IPS DF 19.7 (cell line): ENCODE measurements around the gene SPIB.
"Not testable (repeated sequence)": the region's sequence is repeated elsewhere in the genome, so short reads cannot be mapped to it uniquely, and the experiment has no call there.

Experiments used
- DNase-seq: peaks from one replicate; pipeline ENCODE4 v3.0.0-alpha.2; 2013; ENCODE audit warnings: low read depth, low spot score

SPIB gene

DNA sequence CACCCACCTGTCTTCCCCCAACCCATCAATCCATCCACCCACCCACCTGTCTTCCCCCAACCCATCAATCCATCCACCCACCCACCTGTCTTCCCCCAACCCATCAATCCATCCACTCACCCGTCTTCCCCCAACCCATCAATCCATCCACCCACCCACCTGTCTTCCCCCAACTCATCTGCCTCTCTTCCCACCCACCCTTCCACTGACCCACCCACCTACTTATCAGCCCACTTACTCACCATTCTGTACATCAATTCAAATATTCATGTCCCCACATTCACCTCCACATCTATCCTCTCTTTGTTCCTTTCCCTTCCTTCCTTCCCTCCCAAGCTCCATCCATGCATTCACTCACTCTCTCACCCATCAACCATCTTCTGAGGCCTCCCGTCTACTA is 20.4 kb downstream of the SPIB start:
- not testable (repeated sequence) for DNase-seq

DNA sequence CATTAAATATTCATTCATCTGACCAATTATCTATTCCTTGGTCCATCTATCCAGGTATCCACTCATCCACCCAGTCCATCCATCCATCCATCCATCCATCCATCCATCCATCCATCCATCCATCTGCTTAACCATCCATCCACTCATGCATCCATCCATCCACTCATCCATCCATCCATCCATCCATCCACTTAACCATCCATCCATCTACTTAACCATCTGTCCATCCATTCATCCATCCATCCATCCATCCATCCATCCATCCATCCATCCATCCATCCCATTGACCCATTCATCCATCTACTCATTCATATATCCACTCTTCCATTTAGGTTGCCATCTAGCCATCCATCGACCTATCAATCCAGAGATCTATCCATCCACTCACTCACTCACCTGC is 25.3 kb downstream of the SPIB start:
- DNase-seq: no peak

DNA sequence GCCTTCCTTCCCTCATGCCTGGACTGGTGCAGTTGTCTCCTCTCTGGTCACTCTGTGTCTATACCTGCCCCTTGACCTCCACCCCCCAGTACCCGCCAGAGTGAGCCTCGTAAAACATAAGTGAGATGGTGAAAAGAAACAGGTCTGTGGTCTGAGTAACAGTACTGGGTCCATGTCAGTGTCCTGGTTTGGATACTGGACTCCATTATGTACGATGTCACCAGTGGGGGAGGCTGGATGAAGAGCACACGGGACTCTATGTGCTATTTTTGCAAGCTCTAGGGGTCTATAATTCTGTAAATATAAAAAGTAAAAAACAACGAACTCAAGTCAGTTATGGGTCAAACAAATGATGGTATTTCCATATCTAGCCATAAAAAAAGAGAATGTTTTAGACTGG is 28.3 kb downstream of the SPIB start:
- DNase-seq: no peak

DNA sequence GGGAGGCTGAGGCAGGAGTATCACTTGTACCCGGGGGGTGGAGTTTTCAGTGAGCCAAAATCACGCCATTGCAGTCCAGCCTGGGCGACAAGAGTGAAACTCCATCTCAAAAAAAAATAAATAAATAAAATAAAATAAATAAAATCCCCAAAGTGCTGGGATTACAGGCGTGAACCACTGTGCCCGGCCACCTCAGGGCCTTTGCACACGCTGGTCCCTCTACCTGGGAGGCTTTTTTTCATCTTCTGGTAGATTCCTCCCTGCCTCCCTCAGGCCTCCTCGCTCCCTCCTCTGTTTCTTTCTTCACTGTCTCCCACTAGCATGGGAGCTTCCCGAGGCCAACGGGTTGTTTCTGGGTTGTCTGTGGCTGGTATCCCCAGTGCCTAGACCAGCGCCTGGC is 29.0 kb downstream of the SPIB start:
- no peak for DNase-seq

DNA sequence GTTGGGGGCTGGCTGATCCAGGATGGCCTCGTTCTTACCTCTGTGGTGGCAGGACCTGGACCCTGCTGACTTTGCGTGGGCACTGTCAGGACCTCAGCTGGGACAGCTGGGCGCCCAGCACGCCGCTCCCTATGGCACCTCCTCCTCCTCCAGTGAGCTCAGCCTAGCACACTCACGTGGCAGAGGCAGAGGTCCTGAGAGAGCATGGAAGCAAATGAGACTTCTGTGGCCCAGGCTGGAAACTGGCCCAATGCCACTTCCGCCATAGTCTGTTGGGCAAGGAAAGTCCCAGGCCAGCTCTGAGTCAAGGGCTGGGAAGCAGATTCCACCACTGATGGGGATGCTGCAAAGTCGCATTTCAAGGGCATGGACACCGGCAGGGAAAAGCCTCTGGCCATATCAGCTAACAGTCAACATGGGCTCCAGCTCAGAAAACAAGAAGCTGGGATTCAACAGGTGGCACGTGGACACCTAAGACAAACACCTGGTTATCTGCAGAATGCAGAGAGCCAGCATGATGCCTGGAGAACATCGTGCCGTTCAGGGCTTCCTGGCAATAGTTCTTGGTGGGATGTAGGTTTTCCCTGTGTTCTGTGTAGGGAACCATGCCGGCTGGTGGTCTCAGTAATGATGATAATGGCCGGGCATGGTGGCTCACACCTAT is 30.6 kb downstream of the SPIB start:
- no peak for DNase-seq

DNA sequence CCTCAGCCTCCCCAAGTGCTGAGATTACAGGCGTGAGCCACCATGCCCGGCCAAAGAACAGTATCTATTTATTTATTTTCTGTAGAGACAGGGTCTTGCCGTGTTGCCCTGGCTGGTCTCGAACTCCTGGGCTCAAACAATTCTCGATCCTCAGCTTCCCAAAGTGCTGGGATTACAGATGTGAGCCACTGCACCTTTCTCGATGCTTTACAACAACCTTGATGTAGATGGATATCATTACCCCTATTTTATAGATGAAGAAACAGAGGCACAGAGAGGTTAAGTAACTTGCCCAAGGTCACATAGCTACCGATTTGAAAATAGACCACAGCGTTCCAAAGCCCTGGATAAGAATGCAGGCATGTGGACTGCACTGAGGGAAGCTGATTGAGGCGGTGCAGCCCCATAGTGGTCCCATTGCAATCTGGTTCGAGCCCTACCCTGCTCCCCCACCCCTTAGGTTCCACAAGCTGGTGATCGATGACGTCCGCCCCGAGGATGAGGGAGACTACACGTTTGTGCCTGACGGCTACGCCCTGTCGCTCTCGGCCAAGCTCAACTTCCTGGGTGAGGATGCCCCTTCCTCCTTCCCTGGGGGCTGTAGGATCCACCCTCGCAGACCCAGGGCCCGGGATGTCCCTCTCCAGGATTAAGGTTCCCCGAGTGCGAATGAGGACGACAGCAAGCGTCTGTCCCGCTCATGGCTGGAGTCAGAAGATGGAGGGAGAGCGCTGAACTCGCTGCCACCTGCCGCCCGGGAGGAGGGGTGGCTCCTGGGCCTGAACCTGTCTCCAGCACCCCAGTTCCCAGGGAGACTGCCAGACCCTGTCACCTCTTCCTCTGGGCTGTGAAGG is 31.9 kb downstream of the SPIB start:
- no peak for DNase-seq

DNA sequence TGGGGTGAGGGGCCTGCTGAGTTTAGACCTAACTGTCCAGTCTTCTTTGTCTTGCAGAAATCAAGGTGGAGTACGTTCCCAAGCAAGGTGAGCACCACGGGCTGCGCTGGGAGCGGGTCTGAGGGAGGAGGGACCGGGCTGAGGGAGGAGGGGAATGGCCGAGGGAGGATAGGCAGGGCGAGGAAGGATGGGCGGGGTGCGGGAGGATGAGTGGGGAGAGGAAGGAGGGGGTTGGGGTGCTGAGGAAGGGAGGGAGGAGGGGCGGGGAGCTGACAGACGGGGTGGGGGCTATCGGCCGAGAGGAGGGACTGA is 32.4 kb downstream of the SPIB start:
- DNase-seq: no peak

DNA sequence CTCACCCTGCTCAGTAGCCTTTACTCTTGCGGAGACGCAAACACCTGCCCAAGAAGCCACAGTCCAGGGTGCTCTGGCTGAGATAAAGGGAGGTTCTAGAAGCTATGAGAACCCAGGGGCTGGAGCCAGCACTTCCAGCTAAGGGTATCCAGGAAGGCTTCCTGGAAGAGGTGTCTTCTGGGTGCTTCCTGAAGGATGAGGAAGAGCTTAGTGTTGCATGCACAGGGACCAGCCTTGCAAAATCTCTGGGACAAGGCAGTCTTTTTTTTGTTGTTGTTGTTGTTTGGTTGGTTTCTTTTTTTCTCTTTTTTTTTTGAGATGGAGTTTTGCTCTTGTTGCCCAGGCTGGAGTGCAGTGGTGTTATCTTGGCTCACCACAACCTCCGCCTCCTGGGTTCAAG is 34.5 kb downstream of the SPIB start:
- DNase-seq: no peak

DNA sequence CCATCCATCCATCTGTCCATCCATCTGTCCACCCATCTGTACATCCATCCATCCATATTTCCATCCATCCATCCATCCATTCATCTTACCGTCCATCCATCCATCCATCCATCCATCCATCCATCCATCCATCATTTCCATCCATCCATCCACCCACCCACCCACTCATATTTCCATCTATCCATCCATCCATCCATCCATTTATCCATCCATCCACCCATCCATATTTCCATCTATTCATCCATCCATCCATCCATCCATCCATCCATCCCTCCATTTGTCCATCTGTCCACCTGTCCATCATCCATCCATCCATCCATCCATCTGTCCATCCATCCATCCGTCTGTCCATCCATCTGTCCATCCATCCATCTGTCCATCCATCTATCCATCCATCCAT is 37.3 kb downstream of the SPIB start:
- DNase-seq: no peak

DNA sequence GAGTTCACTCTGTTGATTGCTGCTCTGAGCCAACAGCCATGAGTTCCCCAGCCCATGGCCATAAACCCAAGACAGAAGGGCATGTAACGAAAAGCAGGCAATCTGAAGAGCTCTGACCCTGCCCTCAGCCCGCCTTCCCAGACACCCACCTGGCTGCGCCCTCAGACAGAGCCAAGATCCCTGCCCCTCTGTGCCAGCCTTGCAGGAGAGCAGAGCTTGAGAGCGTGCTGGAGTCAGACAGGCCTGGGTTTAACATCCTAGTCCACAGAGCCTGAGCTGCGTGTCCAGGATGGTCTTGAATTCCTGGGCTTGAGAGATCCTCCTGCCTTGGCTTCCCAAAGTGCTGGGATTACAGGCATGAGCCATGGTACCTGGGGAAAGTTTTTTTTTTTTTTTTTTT is 38.6 kb downstream of the SPIB start:
- no peak for DNase-seq

DNA sequence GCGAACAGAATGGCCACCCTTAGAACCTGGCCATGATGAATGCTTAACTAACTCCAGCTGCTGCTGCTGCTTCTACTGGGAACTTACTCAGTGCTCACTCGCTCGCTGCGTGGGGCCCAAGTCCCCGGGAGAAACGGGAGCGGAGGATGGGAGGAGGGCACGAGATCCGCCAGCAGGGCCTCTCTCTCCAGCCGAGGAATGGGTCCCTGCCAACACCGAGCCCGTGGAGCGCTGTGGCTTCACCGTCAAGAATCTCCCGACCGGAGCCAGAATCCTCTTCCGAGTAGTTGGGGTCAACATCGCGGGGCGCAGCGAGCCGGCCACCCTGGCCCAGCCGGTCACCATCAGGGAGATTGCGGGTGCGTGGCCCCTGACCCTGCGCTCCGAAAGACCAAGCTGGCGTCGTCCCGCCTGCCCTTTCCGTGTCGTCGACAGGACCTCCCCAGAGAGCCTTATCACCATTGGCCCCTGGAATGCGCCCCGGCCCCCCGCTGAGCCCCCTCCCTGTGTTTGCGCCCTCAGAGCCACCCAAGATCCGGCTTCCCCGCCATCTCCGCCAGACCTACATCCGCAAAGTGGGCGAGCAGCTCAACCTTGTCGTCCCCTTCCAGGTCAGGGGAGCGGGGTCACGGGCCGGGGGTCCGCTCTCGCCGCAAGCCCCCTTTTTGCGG is 39.8 kb downstream of the SPIB start:
- DNase-seq: no peak

DNA sequence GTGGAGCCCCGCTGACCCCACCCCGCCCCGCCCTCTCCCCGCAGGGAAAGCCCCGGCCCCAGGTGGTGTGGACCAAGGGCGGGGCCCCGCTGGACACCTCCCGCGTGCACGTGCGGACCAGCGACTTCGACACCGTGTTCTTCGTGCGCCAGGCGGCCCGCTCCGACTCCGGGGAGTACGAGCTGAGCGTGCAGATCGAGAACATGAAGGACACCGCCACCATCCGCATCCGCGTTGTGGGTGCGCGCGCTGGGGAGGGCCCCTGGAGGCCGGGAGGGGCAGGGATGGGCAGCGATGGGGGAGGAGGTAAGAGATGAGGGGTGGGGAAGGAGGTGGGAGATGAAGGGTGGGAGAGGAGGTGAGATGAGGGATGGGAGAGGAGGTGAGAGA is 40.3 kb downstream of the SPIB start:
- DNase-seq: no peak

DNA sequence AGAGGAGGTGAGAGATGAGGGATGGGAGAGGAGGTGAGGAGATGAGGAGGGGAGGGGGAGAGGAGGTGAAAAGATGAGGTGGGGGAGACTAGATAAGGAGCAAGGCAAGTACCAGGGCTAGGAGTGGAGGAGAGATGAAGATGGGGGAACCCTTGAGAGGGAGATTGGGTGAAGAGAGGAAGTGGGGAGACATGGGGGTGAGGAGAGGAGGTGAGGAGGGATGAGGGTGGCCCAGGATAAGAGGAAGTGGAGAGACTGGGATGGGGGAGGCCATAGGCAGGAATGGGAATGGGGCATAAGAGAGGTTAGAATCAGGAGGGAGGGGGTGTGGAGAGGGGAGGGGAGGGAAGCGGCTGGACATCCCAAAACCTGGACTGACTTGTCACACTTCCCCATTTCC is 40.9 kb downstream of the SPIB start:
- no peak for DNase-seq

DNA sequence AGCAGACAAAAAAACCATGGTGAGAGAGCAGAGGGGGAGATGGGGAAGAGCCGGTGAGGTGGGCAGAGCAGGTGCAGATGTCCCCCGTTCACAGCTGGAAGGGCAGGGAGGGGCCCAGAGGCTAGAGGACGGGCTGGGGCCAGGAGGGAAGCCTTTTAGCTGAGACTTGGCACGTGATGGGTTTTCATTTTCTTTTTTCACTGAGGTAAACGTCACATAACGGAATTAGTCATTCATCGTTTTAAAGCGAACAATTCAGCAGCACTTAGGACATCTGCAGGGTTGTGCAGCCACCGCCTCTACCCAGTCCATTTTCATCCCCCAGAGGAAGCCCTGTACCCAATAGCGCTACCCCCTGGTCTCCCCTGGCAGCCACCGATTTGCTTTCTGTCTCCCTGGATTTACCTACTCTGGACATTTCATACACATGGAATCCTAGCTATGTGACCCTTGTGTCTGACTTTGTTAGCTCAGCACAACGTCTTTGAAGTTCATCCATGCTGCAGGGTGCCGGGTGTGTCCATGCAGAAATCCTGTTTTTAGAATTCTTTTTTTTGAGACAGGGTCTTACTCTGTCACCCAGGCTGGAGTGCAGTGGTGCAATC is 41.5 kb downstream of the SPIB start:
- no peak for DNase-seq

DNA sequence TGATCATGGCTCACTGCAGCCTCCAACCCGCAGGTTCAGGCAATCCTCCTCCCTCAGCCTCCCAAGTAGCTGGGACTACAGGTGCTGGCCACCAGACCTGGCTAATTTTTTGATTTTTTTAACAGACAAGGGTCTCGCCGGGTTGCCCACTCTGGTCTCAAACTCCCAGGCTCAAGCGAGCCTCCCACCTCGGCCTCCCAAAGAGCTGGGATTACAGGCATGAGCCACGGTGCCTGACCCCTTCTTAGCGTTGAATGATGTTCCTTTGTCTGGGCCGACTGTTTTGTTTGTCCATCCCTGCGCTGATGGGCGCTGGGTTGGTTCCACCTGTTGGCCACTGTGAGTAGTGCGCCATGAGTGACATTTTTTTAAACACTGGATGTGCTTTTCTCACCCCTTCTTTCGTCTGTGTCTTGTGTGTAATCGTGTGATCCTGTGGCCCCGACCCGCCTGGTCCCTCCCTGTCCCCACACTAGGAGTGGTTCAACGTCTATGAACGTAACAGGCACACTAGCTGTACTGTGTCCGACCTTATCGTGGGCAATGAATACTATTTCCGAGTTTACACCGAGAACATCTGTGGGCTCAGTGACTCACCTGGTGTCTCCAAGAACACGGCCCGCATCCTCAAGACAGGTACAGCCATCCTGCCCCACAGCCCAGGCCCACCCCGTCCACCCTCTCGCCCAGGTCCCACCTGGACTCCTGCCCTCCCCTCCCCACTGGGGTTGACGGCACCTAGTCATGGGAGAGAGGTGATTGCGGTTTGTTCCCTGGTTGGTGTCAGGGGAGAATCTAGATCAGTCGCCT is 42.5 kb downstream of the SPIB start:
- no peak for DNase-seq

DNA sequence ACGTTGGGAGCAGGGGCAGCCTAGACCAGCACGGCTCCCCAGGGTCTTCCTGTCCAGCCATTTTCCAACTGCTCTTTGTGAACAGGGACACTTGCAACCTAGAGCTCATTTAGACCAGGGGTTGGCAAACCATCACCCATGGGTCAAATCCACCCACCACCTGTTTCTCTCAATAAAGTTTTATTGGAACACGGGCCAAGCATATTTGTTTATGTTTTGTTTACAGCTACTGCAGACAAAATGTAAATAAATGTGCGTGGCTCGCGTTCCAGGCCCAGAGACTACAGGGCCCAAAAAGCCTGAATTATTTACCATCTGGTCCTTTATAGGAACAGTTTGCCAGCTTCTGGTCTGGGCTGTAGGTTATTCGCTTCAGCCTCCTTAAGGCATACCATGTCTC is 44.2 kb downstream of the SPIB start:
- no peak for DNase-seq

DNA sequence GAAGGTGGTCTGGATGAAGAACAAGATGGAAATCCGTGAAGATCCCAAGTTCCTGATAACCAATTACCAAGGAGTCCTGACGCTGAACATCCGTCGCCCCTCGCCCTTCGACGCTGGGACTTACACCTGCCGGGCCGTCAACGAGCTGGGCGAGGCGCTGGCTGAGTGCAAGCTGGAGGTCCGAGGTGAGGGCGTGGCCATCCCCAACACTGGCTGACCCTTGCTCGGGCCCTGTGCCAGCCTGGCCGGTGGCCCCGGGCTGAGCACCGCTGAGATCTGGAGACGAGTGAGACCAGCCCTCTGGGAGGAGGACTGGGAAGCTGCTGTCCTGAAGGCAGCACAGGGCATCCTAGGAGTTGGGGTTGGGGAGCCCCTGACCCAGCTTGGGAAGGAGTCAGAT is 45.6 kb downstream of the SPIB start:
- DNase-seq: no peak

DNA sequence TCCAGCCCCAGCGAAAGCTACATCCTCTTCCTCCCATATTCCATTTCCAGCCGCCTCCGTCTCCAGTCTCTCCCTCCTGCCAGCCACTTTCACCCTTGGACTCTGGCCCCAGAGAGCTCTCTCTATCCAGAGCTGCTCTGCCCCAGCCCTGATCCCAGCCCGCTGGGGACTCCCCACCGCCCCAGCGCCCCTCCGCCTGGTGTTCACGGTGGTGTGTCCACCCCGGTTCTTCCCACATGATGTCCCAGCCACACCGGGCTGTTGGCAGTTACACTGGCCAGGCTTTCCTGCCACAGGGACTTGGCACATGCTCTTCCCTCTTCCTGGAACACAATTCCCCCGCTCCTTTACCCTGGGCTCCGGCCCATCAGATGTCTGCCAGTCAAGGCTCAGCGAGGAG is 46.3 kb downstream of the SPIB start:
- DNase-seq: no peak

DNA sequence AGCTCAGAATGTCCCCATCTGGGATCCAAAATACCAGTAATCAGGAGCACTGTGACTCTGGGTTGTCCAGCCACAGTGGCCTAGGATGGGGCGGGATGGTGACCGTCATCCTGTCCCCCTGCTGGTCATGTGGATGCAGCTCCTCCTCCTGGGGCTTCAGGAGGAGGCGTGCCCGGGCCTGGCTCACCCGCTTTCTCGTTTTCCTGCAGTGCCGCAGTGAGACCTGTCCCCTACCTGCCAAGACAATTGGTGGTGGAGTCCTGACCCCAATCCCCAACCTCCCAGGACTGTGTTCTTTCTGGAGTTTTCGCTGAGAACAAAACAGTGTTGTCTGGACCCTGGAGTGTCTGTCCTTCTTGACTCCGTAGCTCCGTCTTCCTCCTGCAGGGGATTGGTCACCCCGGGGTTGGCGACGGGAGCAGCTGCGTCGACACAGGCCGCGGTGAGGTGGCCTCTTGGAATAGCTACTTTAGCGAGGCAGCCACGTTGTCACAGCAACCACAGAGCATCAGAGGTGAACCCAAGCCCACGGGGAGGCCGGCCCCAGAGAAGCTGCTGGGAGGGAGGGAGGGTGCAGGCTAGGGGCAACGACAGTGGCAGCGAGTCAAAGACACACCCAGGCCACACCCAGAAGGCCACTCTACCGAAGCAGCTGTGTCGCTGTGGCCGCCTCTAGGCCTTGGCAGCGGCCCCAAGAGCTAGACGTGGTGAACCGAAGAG is 47.4 kb downstream of the SPIB start:
- DNase-seq: peak; percentile 30

DNA sequence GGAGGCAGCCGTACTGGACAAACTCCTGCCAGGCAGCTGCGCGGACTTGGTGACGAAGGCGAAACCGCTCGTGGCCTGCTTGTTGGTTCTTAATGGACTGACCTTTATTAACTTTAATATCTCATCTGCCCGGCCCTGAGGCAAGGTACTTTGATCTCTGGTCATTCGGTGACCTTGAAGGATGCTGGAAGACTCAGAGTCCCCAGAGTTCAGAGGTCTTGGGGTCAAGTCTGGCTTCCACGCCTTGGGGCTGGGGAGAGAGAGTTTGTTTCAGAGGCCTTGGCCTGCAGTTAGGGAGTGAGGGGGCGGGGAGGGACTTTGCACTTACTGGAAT is 47.9 kb downstream of the SPIB start:
- DNase-seq: no peak

DNA sequence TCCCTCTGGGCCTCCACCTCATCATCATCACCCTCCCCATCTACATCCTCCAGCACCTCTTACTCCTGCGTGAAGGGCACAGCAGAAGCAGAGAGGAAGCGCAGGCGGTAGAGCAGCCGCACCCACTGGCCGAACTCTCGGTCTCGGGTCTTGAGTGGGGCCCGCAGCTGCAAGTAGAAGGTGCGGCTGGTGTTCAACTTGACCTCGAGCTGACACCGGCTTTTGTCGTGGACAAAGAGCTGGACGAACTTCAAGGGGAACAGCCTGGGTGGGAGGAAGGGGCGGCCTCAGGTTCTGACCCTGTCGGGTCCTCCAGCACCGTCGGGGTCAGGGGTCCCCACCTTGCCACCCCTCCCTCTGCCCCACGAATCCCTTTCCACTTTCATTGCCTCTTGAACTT is 48.8 kb downstream of the SPIB start:
- no peak for DNase-seq
